GM12873 (cell line): ENCODE results near the gene AMDHD1.

Experiments
- CTCF ChIP-seq: IDR thresholded peaks from 2 replicates; pipeline ENCODE4 v1.5.1; 2012; ENCODE audit warnings: low read depth, mild to moderate bottlenecking, moderate library complexity, low read length, control low read depth; ENCODE audit not compliant: insufficient read depth; ENCODE audit errors: missing control alignments

The AMDHD1 gene

GRCh38 chr12:96014943-96015599 is 71.9 kb downstream of the AMDHD1 start:
- TF ChIP-seq CTCF: no peak

- TF ChIP-seq CTCF: peak; percentile 15
Measured at GRCh38 chr12:96015672-96016071, 72.5 kb downstream of the AMDHD1 start.
